RWPE2 (cell line): ENCODE results near the gene OR51B5.
"Not testable (repeated sequence)": the region's sequence is repeated elsewhere in the genome, so short reads cannot be mapped to it uniquely, and the experiment has no call there.

Source experiments
- ATAC-seq: fragments of 200-7000 bp; cut with Tn5 transposase; 3 replicates; pipeline ENCODE4 v1.9.1; 2021; ENCODE audit warnings: low read depth
- DNase-seq: peaks from one replicate; pipeline ENCODE4 v3.0.0-alpha.2; 2020; ENCODE audit warnings: low spot score
- H3K27ac ChIP-seq: fragments of 450-650 bp; 2 replicates; pipeline ENCODE4 v1.5.1; 2017; ENCODE audit warnings: mild to moderate bottlenecking; ENCODE audit not compliant: poor library complexity, severe bottlenecking
- H3K27me3 ChIP-seq: fragments of 250-450 bp; sonication (Bioruptor Pico); 2 replicates; pipeline ENCODE4 v1.5.1; 2021; ENCODE audit warnings: mild to moderate bottlenecking, moderate library complexity; ENCODE audit not compliant: insufficient read depth, poor library complexity, severe bottlenecking
- H3K36me3 ChIP-seq: fragments of 250-450 bp; sonication (Bioruptor Pico); 2 replicates; pipeline ENCODE4 v1.5.1; 2020; ENCODE audit warnings: low read depth, mild to moderate bottlenecking, moderate library complexity
- H3K4me1 ChIP-seq: fragments of 250-450 bp; sonication (Bioruptor Pico); 2 replicates; pipeline ENCODE4 v1.5.1; 2021; ENCODE audit warnings: mild to moderate bottlenecking, moderate library complexity; ENCODE audit not compliant: insufficient read depth, poor library complexity, severe bottlenecking
- H3K4me3 ChIP-seq: fragments of 250-450 bp; sonication (Bioruptor Pico); 2 replicates; pipeline ENCODE4 v1.5.1; 2021; ENCODE audit warnings: mild to moderate bottlenecking, moderate library complexity; ENCODE audit not compliant: severe bottlenecking
- H3K9me3 ChIP-seq: fragments of 250-450 bp; sonication (Bioruptor Pico); 2 replicates; pipeline ENCODE4 v1.5.1; 2021; ENCODE audit warnings: mild to moderate bottlenecking, moderate library complexity; ENCODE audit not compliant: severe bottlenecking
- TF ChIP-seq, protein P1 (sequence below): fragments of 450-650 bp; IDR thresholded peaks from one replicate; pipeline ENCODE4 v1.5.1; 2017; ENCODE audit warnings: mild to moderate bottlenecking, moderate library complexity; ENCODE audit not compliant: poor library complexity, severe bottlenecking

Gene OR51B5

DNA sequence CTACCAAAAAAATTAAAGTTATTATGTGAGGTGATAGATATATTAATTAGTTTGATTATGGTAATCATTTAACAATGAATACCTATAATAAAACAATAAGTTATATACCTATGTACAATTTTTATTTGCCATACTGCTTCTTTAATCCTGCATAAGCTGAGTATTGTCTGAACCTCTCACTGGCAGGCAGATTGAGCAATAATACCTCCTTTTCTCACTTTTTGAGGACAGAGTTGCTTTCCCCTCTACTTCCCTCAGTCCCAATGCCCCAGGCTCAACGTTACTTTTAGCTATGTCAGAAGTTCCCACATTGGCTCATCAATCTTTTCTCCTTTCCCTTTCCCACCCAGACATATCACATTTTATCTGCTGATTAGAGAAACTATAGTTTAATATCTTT is 6.2 kb upstream of the OR51B5 start:
- H3K4me3 ChIP-seq: no peak overlapping the region
- H3K4me1 ChIP-seq: no peaks in the 10 kb centered on the region
- no peaks in the 10 kb centered on the region for H3K36me3 ChIP-seq
- ATAC-seq (no peak), DNase-seq (no peak)
- no peaks in the 10 kb centered on the region for H3K9me3 ChIP-seq
- H3K27me3 ChIP-seq: no peaks in the 10 kb centered on the region
- no peak overlapping the region for H3K27ac ChIP-seq
- TF ChIP-seq, protein P1, sequence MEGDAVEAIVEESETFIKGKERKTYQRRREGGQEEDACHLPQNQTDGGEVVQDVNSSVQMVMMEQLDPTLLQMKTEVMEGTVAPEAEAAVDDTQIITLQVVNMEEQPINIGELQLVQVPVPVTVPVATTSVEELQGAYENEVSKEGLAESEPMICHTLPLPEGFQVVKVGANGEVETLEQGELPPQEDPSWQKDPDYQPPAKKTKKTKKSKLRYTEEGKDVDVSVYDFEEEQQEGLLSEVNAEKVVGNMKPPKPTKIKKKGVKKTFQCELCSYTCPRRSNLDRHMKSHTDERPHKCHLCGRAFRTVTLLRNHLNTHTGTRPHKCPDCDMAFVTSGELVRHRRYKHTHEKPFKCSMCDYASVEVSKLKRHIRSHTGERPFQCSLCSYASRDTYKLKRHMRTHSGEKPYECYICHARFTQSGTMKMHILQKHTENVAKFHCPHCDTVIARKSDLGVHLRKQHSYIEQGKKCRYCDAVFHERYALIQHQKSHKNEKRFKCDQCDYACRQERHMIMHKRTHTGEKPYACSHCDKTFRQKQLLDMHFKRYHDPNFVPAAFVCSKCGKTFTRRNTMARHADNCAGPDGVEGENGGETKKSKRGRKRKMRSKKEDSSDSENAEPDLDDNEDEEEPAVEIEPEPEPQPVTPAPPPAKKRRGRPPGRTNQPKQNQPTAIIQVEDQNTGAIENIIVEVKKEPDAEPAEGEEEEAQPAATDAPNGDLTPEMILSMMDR: no peak

DNA sequence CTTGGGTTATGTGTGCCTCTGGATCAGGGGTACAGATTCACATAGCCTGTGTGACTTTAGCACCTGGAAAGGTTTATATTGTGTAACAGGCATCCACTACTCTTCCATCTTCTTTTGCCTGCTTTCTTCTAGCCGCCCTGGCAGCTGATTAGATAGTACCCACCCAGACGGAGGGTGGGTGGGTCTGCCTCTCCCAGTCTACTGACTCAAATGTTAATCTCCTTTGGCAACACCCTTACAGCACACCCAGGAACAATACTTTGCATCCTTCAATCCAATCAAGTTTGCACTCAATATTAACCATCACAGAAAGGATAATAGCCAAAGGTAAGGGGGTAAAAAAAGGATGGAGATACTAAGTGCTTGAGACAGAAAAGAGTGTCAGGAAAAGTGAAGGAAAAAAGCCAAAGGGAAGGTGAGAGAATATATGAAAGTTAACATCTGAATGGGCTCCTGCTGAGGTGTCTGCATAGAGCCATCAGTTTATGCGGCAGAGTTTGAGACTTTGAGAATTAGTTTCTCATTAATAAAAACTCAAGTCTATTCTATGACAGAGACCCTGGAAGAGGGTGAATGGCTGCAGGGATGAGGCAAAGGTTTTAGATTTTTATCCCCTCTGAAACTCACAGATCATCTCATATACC is 5.3 kb upstream of the OR51B5 start:
- DNase-seq (no peak), ATAC-seq (no peak)
- Histone ChIP-seq H3K27me3 (no peaks in the 10 kb centered on the region), H3K4me3 (no peak overlapping the region), H3K4me1 (no peaks in the 10 kb centered on the region), H3K9me3 (no peaks in the 10 kb centered on the region), H3K36me3 (no peaks in the 10 kb centered on the region), H3K27ac (no peak overlapping the region)
- TF ChIP-seq, protein P1: no peak

DNA sequence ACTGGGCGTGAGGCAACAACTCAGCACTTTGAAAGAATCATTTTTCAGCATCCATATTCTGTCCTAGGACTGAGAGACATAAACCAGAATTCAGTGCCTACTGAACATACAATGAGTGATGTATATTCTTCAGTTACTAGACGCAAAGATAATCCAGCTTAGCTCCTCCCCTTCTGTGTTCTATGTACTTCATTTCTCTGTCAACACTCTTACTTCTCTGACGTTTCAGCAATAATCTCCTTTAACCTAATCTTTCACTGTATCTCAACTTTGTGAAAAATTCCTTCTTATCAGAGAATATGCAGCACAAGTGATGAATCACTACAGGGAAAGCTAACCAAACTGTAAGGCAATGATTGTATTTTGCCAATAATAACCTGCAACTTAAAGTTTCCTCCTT is 2.5 kb upstream of the OR51B5 start:
- Histone ChIP-seq H3K9me3 (no peaks in the 10 kb centered on the region), H3K27me3 (peaks cover 3% of the 10 kb centered on the region), H3K4me1 (no peaks in the 10 kb centered on the region), H3K27ac (no peak overlapping the region), H3K4me3 (no peak overlapping the region), H3K36me3 (no peaks in the 10 kb centered on the region)
- DNase-seq: no peak
- TF ChIP-seq, protein P1: no peak
- no peak for ATAC-seq

GRCh38 chr11:5339771-5340322 is 3.5 kb downstream of the OR51B5 start:
- ATAC-seq: no peak
- peaks cover 3% of the 10 kb centered on the region for H3K27me3 ChIP-seq
- no peak overlapping the region for H3K27ac ChIP-seq
- TF ChIP-seq, protein P1: no peak
- no peak for DNase-seq
- no peaks in the 10 kb centered on the region for H3K9me3 ChIP-seq
- H3K36me3 ChIP-seq: no peaks in the 10 kb centered on the region
- no peak overlapping the region for H3K4me3 ChIP-seq
- no peaks in the 10 kb centered on the region for H3K4me1 ChIP-seq

GRCh38 chr11:5337253-5337652 is 6.1 kb downstream of the OR51B5 start:
- DNase-seq, H3K27me3 ChIP-seq, ATAC-seq, H3K4me3 ChIP-seq, H3K27ac ChIP-seq, H3K9me3 ChIP-seq, H3K36me3 ChIP-seq, H3K4me1 ChIP-seq: not testable (repeated sequence)
